ENCODE measurements around the gene ANO2.

ANO2 gene

GRCh38 chr12:5733916-5734315, 211.1 kb downstream of the ANO2 start:
- no peak for TF ChIP-seq ZNF70 (CRISPR knock-in tag; IDR thresholded peaks at IDR 0.05)
- TF ChIP-seq ZNF565 (CRISPR knock-in tag; conservative IDR thresholded peaks at IDR 0.05; ENCODE audit: low read depth) = no peak
- TF ChIP-seq CSDC2 (CRISPR knock-in tag; IDR thresholded peaks at IDR 0.05) = no peak
- TF ChIP-seq CSRNP3 (CRISPR knock-in tag; IDR thresholded peaks at IDR 0.05) = no peak
- no peak for TF ChIP-seq RARB (CRISPR knock-in tag; IDR thresholded peaks at IDR 0.05)
- no peak for TF ChIP-seq TCF4 (CRISPR knock-in tag; IDR thresholded peaks at IDR 0.05; ENCODE audit: borderline replicate concordance)
- no peak for TF ChIP-seq ZFP30 (CRISPR knock-in tag; IDR thresholded peaks at IDR 0.05)
- no peak for TF ChIP-seq TSHZ2 (CRISPR knock-in tag; IDR thresholded peaks at IDR 0.05)
- TF ChIP-seq PPARA (CRISPR knock-in tag; IDR thresholded peaks at IDR 0.05; ENCODE audit: borderline replicate concordance) = no peak
- TF ChIP-seq PATZ1 (CRISPR knock-in tag; IDR thresholded peaks at IDR 0.05; ENCODE audit: borderline replicate concordance) = no peak
- no peak for TF ChIP-seq ESRRG (CRISPR knock-in tag; IDR thresholded peaks at IDR 0.05)
- no peak for ATAC-seq

- TF ChIP-seq ZNF8 (CRISPR knock-in tag; IDR thresholded peaks at IDR 0.05) (no peak), TOX (CRISPR knock-in tag; IDR thresholded peaks at IDR 0.05; ENCODE audit: borderline replicate concordance) (no peak), CSDC2 (CRISPR knock-in tag; IDR thresholded peaks at IDR 0.05) (no peak), ARNTL (CRISPR knock-in tag; IDR thresholded peaks at IDR 0.05; ENCODE audit: borderline replicate concordance, low read depth) (no peak)
Measured at GRCh38 chr12:5733136-5733755, 211.8 kb downstream of the ANO2 start.

GRCh38 chr12:5730962-5731361, 214.1 kb downstream of the ANO2 start:
- no peak for TF ChIP-seq GLIS3 (CRISPR knock-in tag; IDR thresholded peaks at IDR 0.05)
- TF ChIP-seq BACH2 (CRISPR knock-in tag; IDR thresholded peaks at IDR 0.05; ENCODE audit: borderline replicate concordance) = no peak
- TF ChIP-seq RARB (CRISPR knock-in tag; IDR thresholded peaks at IDR 0.05) = no peak
- no peak for TF ChIP-seq ARNTL (CRISPR knock-in tag; IDR thresholded peaks at IDR 0.05; ENCODE audit: borderline replicate concordance, low read depth)
- no peak for TF ChIP-seq CSDC2 (CRISPR knock-in tag; IDR thresholded peaks at IDR 0.05)
- TF ChIP-seq ESRRG (CRISPR knock-in tag; IDR thresholded peaks at IDR 0.05) = no peak
- TF ChIP-seq POU6F1 (CRISPR knock-in tag; IDR thresholded peaks at IDR 0.05; ENCODE audit: borderline replicate concordance, low read depth) = no peak
- no peak for TF ChIP-seq TOX (CRISPR knock-in tag; IDR thresholded peaks at IDR 0.05; ENCODE audit: borderline replicate concordance)
- no peak for TF ChIP-seq ZNF565 (CRISPR knock-in tag; conservative IDR thresholded peaks at IDR 0.05; ENCODE audit: low read depth)
- TF ChIP-seq TCF4 (CRISPR knock-in tag; IDR thresholded peaks at IDR 0.05; ENCODE audit: borderline replicate concordance) = no peak
- no peak for TF ChIP-seq ZNF70 (CRISPR knock-in tag; IDR thresholded peaks at IDR 0.05)
- TF ChIP-seq ZFP30 (CRISPR knock-in tag; IDR thresholded peaks at IDR 0.05) = no peak
- TF ChIP-seq SNAI2 (CRISPR knock-in tag; IDR thresholded peaks at IDR 0.05) = no peak
- no peak for TF ChIP-seq ZC3H10 (CRISPR knock-in tag; IDR thresholded peaks at IDR 0.05)
- TF ChIP-seq TSHZ2 (CRISPR knock-in tag; IDR thresholded peaks at IDR 0.05) = no peak
- TF ChIP-seq PPARA (CRISPR knock-in tag; IDR thresholded peaks at IDR 0.05; ENCODE audit: borderline replicate concordance) = no peak
- TF ChIP-seq OSR1 (CRISPR knock-in tag; IDR thresholded peaks at IDR 0.05) = no peak
- no peak for ATAC-seq

More at GRCh38 chr12:5733136-5733755, 211.8 kb downstream of the ANO2 start:
- no peak for ATAC-seq

Measured in SK-N-SH treated with all-trans-retinoic acid at 6 μM for 48 hours (cell line).